Neural cell (in vitro differentiated cells): Measurements from ENCODE around the gene PSMD11. TPM values are rescaled to one million over a fixed set of nuclear protein-coding genes. Genes with fewer than 3 reads are reported as not detected.
A peak's percentile ranks its signal among the peaks of the same experiment; 100 is the strongest.

ENCODE experiments used
- H2AFZ ChIP-seq: fragments of 200-600, 300-800 bp; sonication (generic), shearing (Covaris generic); 2 replicates; pipeline ENCODE4 v1.6.0; 2014; ENCODE audit warnings: low read depth, mild to moderate bottlenecking, antibody characterized with exemption, low read length, moderate library complexity
- H3F3A ChIP-seq: fragments of 200-600 bp; shearing (Covaris generic); 2 replicates; pipeline ENCODE4 v1.6.1; 2016; ENCODE audit warnings: mild to moderate bottlenecking, moderate library complexity, mixed read lengths, antibody characterized with exemption, low read length; ENCODE audit not compliant: insufficient read depth, poor library complexity, severe bottlenecking
- H3K27ac ChIP-seq: fragments of 200-600, 300-800 bp; sonication (generic), shearing (Covaris generic); 2 replicates; pipeline ENCODE4 v1.5.1; 2014; ENCODE audit warnings: mild to moderate bottlenecking, low read length, moderate library complexity
- H3K27me3 ChIP-seq: fragments of 300-800, 200-600 bp; sonication (generic), shearing (Covaris generic); 2 replicates; pipeline ENCODE4 v1.6.0; 2014; ENCODE audit warnings: mild to moderate bottlenecking, low read depth, low read length, moderate library complexity; ENCODE audit not compliant: insufficient read depth
- H3K36me3 ChIP-seq: fragments of 300-800, 200-600 bp; sonication (generic), shearing (Covaris generic); 2 replicates; pipeline ENCODE4 v1.5.1; 2014; ENCODE audit warnings: mild to moderate bottlenecking, antibody characterized with exemption, low read length, moderate library complexity; ENCODE audit not compliant: insufficient read depth
- H3K4me2 ChIP-seq: fragments of 300-800, 200-600 bp; sonication (generic), shearing (Covaris generic); 2 replicates; pipeline ENCODE4 v1.6.0; 2014; ENCODE audit warnings: mild to moderate bottlenecking, low read length
- H3K4me3 ChIP-seq: fragments of 300-800, 200-600 bp; sonication (generic), shearing (Covaris generic); 2 replicates; pipeline ENCODE4 v1.5.1; 2014; ENCODE audit warnings: mild to moderate bottlenecking, low read length, moderate library complexity
- H3K79me2 ChIP-seq: fragments of 200-600 bp; shearing (Covaris generic); replicated peaks from 2 replicates; pipeline ENCODE4 v1.6.0; 2014; ENCODE audit warnings: mild to moderate bottlenecking, low read length, moderate library complexity; ENCODE audit not compliant: insufficient read depth
- H3K9ac ChIP-seq: fragments of 300-800, 200-600 bp; sonication (generic), shearing (Covaris generic); 2 replicates; pipeline ENCODE4 v1.6.1; 2016; ENCODE audit warnings: mild to moderate bottlenecking, low read length, mixed read lengths
- H3K9me2 ChIP-seq: fragments of 200-600 bp; shearing (Covaris generic); 2 replicates; pipeline ENCODE4 v1.6.1; 2016; ENCODE audit warnings: mild to moderate bottlenecking, low read length, mixed read lengths; ENCODE audit not compliant: insufficient read depth
- H3K9me3 ChIP-seq: fragments of 200-600, 300-800 bp; sonication (generic), shearing (Covaris generic); 2 replicates; pipeline ENCODE4 v1.6.1; 2016; ENCODE audit warnings: mild to moderate bottlenecking, mixed run types, low read length, moderate library complexity, mixed read lengths
- H4K20me1 ChIP-seq: fragments of 200-600 bp; shearing (Covaris generic); 2 replicates; pipeline ENCODE4 v1.6.1; 2016; ENCODE audit warnings: mild to moderate bottlenecking, mixed run types; ENCODE audit not compliant: insufficient read depth
- EP300 ChIP-seq: fragments of 450-650 bp; conservative IDR thresholded peaks from 2 replicates; pipeline ENCODE4 v1.6.1; 2014; ENCODE audit warnings: antibody characterized with exemption, mild to moderate bottlenecking, moderate library complexity; ENCODE audit not compliant: poor library complexity, severe bottlenecking
- EZH2 ChIP-seq: fragments of 200-600, 300-800 bp; shearing (Covaris generic), sonication (generic); IDR thresholded peaks from 2 replicates; pipeline ENCODE4 v1.6.1; 2014; ENCODE audit warnings: antibody characterized with exemption, low read length, borderline replicate concordance, mild to moderate bottlenecking; ENCODE audit not compliant: insufficient read depth, poor library complexity, severe bottlenecking
- MXI1 ChIP-seq: fragments of 450-650 bp; conservative IDR thresholded peaks from 2 replicates; pipeline ENCODE4 v1.6.1; 2014; ENCODE audit warnings: antibody characterized with exemption, mild to moderate bottlenecking; ENCODE audit not compliant: poor library complexity, severe bottlenecking
- POLR2AphosphoS5 ChIP-seq: IDR thresholded peaks from 2 replicates; pipeline ENCODE4 v1.6.1; 2012
- RAD21 ChIP-seq: fragments of 450-650 bp; conservative IDR thresholded peaks from 2 replicates; pipeline ENCODE4 v1.6.1; 2014; ENCODE audit warnings: antibody characterized with exemption, mild to moderate bottlenecking, moderate library complexity
- SMC3 ChIP-seq: fragments of 450-650 bp; conservative IDR thresholded peaks from 2 replicates; pipeline ENCODE4 v1.6.1; 2014; ENCODE audit warnings: antibody characterized with exemption, mild to moderate bottlenecking, moderate library complexity; ENCODE audit not compliant: poor library complexity
- TAF1 ChIP-seq: IDR thresholded peaks from 2 replicates; pipeline ENCODE4 v1.6.1; 2012; ENCODE audit warnings: low read depth
- polyA plus RNA-seq: library from polyadenylated mRNA; depleted of rRNA; stranded (reverse); fragments of >200 nt; gene quantifications from 2 replicates; pipeline ENCODE4 v1.2.3, GENCODE V29; 2014
- TF ChIP-seq, protein P1 (sequence below): IDR thresholded peaks from 2 replicates; pipeline ENCODE4 v1.6.1; 2012; ENCODE audit warnings: borderline replicate concordance
- TF ChIP-seq, protein P2 (sequence below): fragments of 450-650 bp; IDR thresholded peaks from 2 replicates; pipeline ENCODE4 v1.5.1; 2014; ENCODE audit warnings: antibody characterized with exemption, mild to moderate bottlenecking, moderate library complexity; ENCODE audit not compliant: poor library complexity, severe bottlenecking

PSMD11 gene
- polyA plus RNA-seq, 1 donor from 2014 or later = 43.9 TPM

DNA sequence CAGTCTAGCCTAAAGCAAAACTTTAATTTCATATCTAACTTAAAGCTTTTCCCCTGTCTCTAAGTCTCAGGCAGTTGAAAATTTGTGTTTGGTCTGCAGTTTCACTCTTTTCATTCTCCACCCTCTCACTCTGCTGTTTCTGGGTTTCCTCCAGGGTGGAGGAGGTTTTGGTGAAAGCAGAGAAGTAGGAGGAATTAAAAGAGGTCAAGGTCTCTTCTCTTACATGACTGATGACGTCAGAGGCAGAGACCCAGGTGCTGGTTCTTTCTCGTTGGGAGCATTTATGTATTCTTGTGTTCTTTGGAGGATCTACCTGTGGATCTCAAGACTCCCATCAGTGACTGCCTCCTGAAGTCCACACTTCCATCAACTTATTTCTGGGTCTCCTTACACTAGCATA, 2.4 kb upstream of the PSMD11 start:
- no peak overlapping the region for H3K4me3 ChIP-seq
- H3K27ac ChIP-seq = no peak overlapping the region
- no peaks in the 10 kb centered on the region for H3K9me3 ChIP-seq
- H3K27me3 ChIP-seq = no peaks in the 10 kb centered on the region
- no peaks in the 10 kb centered on the region for H3K9me2 ChIP-seq
- no peaks in the 10 kb centered on the region for H3K36me3 ChIP-seq
- H3F3A ChIP-seq = no peaks in the 10 kb centered on the region
- H2AFZ ChIP-seq = no peak overlapping the region
- no peaks in the 10 kb centered on the region for H4K20me1 ChIP-seq
- H3K4me2 ChIP-seq = no peak overlapping the region
- no peak for TF ChIP-seq MXI1
- TF ChIP-seq TAF1 = no peak
- TF ChIP-seq RAD21 = no peak
- TF ChIP-seq, protein P1, sequence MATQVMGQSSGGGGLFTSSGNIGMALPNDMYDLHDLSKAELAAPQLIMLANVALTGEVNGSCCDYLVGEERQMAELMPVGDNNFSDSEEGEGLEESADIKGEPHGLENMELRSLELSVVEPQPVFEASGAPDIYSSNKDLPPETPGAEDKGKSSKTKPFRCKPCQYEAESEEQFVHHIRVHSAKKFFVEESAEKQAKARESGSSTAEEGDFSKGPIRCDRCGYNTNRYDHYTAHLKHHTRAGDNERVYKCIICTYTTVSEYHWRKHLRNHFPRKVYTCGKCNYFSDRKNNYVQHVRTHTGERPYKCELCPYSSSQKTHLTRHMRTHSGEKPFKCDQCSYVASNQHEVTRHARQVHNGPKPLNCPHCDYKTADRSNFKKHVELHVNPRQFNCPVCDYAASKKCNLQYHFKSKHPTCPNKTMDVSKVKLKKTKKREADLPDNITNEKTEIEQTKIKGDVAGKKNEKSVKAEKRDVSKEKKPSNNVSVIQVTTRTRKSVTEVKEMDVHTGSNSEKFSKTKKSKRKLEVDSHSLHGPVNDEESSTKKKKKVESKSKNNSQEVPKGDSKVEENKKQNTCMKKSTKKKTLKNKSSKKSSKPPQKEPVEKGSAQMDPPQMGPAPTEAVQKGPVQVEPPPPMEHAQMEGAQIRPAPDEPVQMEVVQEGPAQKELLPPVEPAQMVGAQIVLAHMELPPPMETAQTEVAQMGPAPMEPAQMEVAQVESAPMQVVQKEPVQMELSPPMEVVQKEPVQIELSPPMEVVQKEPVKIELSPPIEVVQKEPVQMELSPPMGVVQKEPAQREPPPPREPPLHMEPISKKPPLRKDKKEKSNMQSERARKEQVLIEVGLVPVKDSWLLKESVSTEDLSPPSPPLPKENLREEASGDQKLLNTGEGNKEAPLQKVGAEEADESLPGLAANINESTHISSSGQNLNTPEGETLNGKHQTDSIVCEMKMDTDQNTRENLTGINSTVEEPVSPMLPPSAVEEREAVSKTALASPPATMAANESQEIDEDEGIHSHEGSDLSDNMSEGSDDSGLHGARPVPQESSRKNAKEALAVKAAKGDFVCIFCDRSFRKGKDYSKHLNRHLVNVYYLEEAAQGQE = no peak
- H3K9ac ChIP-seq = no peak overlapping the region
- peaks cover 24% of the 10 kb centered on the region for H3K79me2 ChIP-seq

DNA sequence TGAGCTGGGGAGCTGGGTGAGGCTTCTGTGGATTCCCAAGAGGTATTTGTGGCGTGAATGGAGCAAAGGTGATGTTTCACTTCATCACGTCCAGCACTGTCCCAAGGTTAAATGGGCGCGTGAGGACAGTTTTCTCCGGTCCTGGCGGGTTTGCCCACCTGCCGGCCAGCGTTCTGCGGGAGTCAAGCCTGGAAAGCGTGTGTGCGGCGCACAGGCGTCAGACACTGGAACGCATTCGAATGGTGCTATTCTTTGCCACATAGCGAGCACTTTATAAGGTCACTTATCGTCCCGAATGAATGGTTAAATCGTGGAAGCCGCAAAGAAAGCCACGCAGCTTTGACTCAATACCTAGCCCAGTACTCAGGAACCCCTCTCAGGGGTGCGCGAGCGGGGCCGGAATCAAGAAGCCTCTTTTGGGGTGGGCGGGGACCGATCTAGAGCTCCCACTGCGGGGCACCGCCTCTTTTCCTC, 446 bp upstream of the PSMD11 start:
- Histone ChIP-seq H3K9me2 (no peaks in the 10 kb centered on the region), H2AFZ (no peak overlapping the region), H3K9ac (no peak overlapping the region), H3K36me3 (peaks cover 4% of the 10 kb centered on the region), H3K27me3 (no peaks in the 10 kb centered on the region), H3K4me3 (peak overlapping the region; percentile 98), H3K9me3 (no peaks in the 10 kb centered on the region), H3K27ac (no peak overlapping the region), H3F3A (no peaks in the 10 kb centered on the region), H3K79me2 (peaks cover 44% of the 10 kb centered on the region), H3K4me2 (no peak overlapping the region), H4K20me1 (no peaks in the 10 kb centered on the region)
- peak; percentile 61 for TF ChIP-seq SMC3
- TF ChIP-seq TAF1 = no peak

DNA sequence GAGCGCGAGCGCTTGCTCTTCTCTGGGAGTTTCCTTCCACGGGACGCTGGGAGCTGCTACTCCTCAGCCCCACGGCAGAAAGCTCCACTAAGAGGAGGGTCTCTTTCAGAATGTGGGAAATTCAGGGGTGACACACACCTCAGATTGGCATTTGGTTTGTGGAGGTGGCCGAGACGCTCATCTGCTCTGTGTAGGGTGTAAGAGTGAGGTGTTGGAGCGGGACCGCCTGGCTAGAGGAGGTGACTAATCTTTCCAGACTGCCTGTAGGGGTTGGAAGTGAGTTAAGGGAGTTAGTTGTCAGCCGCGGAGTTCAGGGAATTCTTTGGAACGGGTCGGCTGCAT, 735 bp downstream of the PSMD11 start:
- peak overlapping the region; percentile 76 for H3K27ac ChIP-seq
- peak overlapping the region; percentile 98 for H3K4me3 ChIP-seq

More for the DNA sequence above, 735 bp downstream of the PSMD11 start:
- Histone ChIP-seq H3K27me3 (no peaks in the 10 kb centered on the region), H2AFZ (peak overlapping the region; percentile 56), H3K4me2 (peak overlapping the region; percentile 81), H3F3A (no peaks in the 10 kb centered on the region), H3K9me3 (no peaks in the 10 kb centered on the region), H4K20me1 (no peaks in the 10 kb centered on the region), H3K36me3 (peaks cover 10% of the 10 kb centered on the region), H3K79me2 (peaks cover 54% of the 10 kb centered on the region), H3K9ac (peak overlapping the region; percentile 88), H3K9me2 (no peaks in the 10 kb centered on the region)
- TF ChIP-seq MXI1 (no peak), EZH2 (no peak), EP300 (no peak), TAF1 (no peak), SMC3 (no peak), RAD21 (no peak), POLR2AphosphoS5 (no peak)
- TF ChIP-seq, protein P2, sequence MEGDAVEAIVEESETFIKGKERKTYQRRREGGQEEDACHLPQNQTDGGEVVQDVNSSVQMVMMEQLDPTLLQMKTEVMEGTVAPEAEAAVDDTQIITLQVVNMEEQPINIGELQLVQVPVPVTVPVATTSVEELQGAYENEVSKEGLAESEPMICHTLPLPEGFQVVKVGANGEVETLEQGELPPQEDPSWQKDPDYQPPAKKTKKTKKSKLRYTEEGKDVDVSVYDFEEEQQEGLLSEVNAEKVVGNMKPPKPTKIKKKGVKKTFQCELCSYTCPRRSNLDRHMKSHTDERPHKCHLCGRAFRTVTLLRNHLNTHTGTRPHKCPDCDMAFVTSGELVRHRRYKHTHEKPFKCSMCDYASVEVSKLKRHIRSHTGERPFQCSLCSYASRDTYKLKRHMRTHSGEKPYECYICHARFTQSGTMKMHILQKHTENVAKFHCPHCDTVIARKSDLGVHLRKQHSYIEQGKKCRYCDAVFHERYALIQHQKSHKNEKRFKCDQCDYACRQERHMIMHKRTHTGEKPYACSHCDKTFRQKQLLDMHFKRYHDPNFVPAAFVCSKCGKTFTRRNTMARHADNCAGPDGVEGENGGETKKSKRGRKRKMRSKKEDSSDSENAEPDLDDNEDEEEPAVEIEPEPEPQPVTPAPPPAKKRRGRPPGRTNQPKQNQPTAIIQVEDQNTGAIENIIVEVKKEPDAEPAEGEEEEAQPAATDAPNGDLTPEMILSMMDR = no peak
- TF ChIP-seq, protein P1 = no peak
